K562 (cell line): ENCODE data around the gene GTF3C6. TPM values are rescaled to one million over a fixed set of nuclear protein-coding genes. Genes with fewer than 3 reads are reported as not detected.
A peak's percentile ranks its signal among the peaks of the same experiment; 100 is the strongest.

Experiments used
- ATAC-seq: fragments of 200-7000 bp; cut with Tn5 transposase; 3 replicates; pipeline ENCODE4 v1.9.1; 2020; ENCODE audit warnings: moderate library complexity
- BruUV-seq: library from RNA; stranded (reverse); fragments of 400-500 nt; replicated peaks from 2 replicates; lab custom pipeline; 2021; lab: Mats Ljungman, UMichigan
- CTCF ChIA-PET: fragments of 300-600 bp; formaldehyde crosslinking; extraction: SDS; loops from one replicate; lab custom pipeline; 2021; ENCODE audit warnings: low intra/inter-chr PET ratio; lab: Yijun Ruan, JAX
- POLR2A ChIA-PET: fragments of 300-600, 350-650 bp; sonication (Branson Sonifier 250); formaldehyde crosslinking; extraction: SDS; loops from one replicate; lab custom pipeline; 2021; ENCODE audit warnings: antibody characterized with exemption, inconsistent platforms; lab: Yijun Ruan, JAX
- DNase-seq, 4 experiments: peaks; one replicate each; pipeline versions ENCODE4 v3.0.0 to v3.0.0-alpha.2; 2011 to 2018; ENCODE audit warnings: low spot score in 3 of 4, mixed read lengths in 3 of 4; ENCODE audit errors: extremely low read depth in 1 of 4
- FAIRE-seq: peaks from 2 replicates; lab custom pipeline; 2011; peaks lifted over from hg19 to GRCh38; lab: Jason Lieb, UNC
- H2AFZ ChIP-seq: 2 replicates; pipeline ENCODE4 v1.6.0; 2011; ENCODE audit warnings: low read depth, low read length, control low read depth, inconsistent platforms
- H3K27ac ChIP-seq: fragments of 200-600 bp; 3 replicates; pipeline ENCODE4 v1.8.0; 2011; ENCODE audit warnings: low read depth, mild to moderate bottlenecking, control low read depth, inconsistent platforms, low read length, moderate library complexity, mixed read lengths; ENCODE audit errors: extremely low read depth
- H3K27me3 ChIP-seq, 2 experiments: fragments of 300-600 bp in 1 of 2; 2 replicates in 1 of 2; 3 replicates in 1 of 2; pipeline versions ENCODE4 v1.6.0 to v1.8.0; 2011; ENCODE audit warnings: inconsistent platforms in 2 of 2, low read length in 2 of 2, mild to moderate bottlenecking in 1 of 2, mixed read lengths in 1 of 2, moderate library complexity in 1 of 2; ENCODE audit not compliant: control insufficient read depth in 2 of 2, insufficient read depth in 2 of 2
- H3K36me3 ChIP-seq: fragments of 300-600 bp; 3 replicates; pipeline ENCODE4 v1.8.0; 2011; ENCODE audit warnings: mild to moderate bottlenecking, low read length, inconsistent platforms; ENCODE audit not compliant: control insufficient read depth, insufficient read depth
- H3K4me1 ChIP-seq, 2 experiments: fragments of 200-600 bp in 1 of 2; replicated peaks in 1 of 2; 2 replicates in 1 of 2; 3 replicates in 1 of 2; pipeline versions ENCODE4 v1.5.1 to v1.8.0; 2011; ENCODE audit warnings: inconsistent platforms in 2 of 2, low read length in 2 of 2, mild to moderate bottlenecking in 1 of 2, mixed read lengths in 1 of 2, moderate library complexity in 1 of 2; ENCODE audit not compliant: control insufficient read depth in 2 of 2, insufficient read depth in 2 of 2
- H3K4me2 ChIP-seq: 2 replicates; pipeline ENCODE4 v1.6.1; 2011; ENCODE audit warnings: low read length, control low read depth, inconsistent platforms, mixed read lengths; ENCODE audit not compliant: insufficient read depth
- H3K4me3 ChIP-seq: fragments of 200-600 bp; sonication (generic), shearing (Covaris generic); 2 replicates; pipeline ENCODE4 v1.5.1; 2016; ENCODE audit warnings: control low read depth, inconsistent platforms
- H3K79me2 ChIP-seq: fragments of 200-600 bp; 3 replicates; pipeline ENCODE4 v1.8.0; 2011; ENCODE audit warnings: low read length, inconsistent platforms; ENCODE audit not compliant: control insufficient read depth, insufficient read depth
- H3K9ac ChIP-seq, 2 experiments: 2 replicates each; pipeline versions ENCODE4 v1.6.0 to v1.6.1; 2011; ENCODE audit warnings: low read depth in 2 of 2, low read length in 2 of 2, control low read depth in 1 of 2, inconsistent platforms in 1 of 2, mild to moderate bottlenecking in 1 of 2, mixed read lengths in 1 of 2; ENCODE audit not compliant: insufficient read depth in 1 of 2
- H3K9me1 ChIP-seq: one replicate; pipeline ENCODE4 v1.6.0; 2011; ENCODE audit warnings: inconsistent platforms, mild to moderate bottlenecking, low read length, moderate library complexity; ENCODE audit not compliant: control insufficient read depth, insufficient read depth
- H3K9me3 ChIP-seq: replicated peaks from 2 replicates; pipeline ENCODE4 v1.5.1; 2011; ENCODE audit warnings: low read depth, low read length, inconsistent platforms; ENCODE audit not compliant: control insufficient read depth, insufficient read depth
- H4K20me1 ChIP-seq: replicated peaks from 2 replicates; pipeline ENCODE4 v1.6.1; 2011; ENCODE audit warnings: low read length, inconsistent platforms, mixed read lengths; ENCODE audit not compliant: control insufficient read depth, insufficient read depth
- CTCF ChIP-seq, 3 experiments: IDR thresholded peaks in 2 of 3; conservative IDR thresholded peaks in 1 of 3; 2 replicates each; pipeline ENCODE4 v1.5.1; 2011 to 2012; ENCODE audit warnings: low read length in 3 of 3, mild to moderate bottlenecking in 3 of 3, control low read depth in 2 of 3, improper control_type of control experiment in 1 of 3, inconsistent platforms in 1 of 3, low read depth in 1 of 3, mixed read lengths in 1 of 3, moderate library complexity in 1 of 3; ENCODE audit not compliant: insufficient read depth in 2 of 3
- KDM5B ChIP-seq: fragments of 200-600 bp; sonication (generic); IDR thresholded peaks from 2 replicates; pipeline ENCODE4 v1.6.1; 2012; ENCODE audit warnings: low read depth, mild to moderate bottlenecking, moderate library complexity, low read length, control low read depth, inconsistent platforms; ENCODE audit not compliant: insufficient replicate concordance
- NFIX ChIP-seq: fragments of 250-450 bp; sonication (Bioruptor Pico); IDR thresholded peaks from 2 replicates; pipeline ENCODE4 v1.4.0; 2020; ENCODE audit warnings: low read depth, mild to moderate bottlenecking, moderate library complexity
- SMC3 ChIP-seq: conservative IDR thresholded peaks from 2 replicates; pipeline ENCODE4 v1.6.1; 2011; ENCODE audit warnings: low read depth, low read length, improper control_type of control experiment; ENCODE audit not compliant: insufficient read depth
- ZNF121 ChIP-seq: sonication (generic); formaldehyde crosslinking; conservative IDR thresholded peaks from 2 replicates; pipeline ENCODE4 v1.8.0; 2022; ENCODE audit warnings: missing genetic modification reagents
- ZNF324 ChIP-seq: fragments of 250-450 bp; sonication (Bioruptor Pico); IDR thresholded peaks from 2 replicates; pipeline ENCODE4 v1.4.0; 2020; ENCODE audit warnings: mild to moderate bottlenecking
- ZNF384 ChIP-seq: IDR thresholded peaks from 2 replicates; pipeline ENCODE4 v1.6.1; 2012; ENCODE audit warnings: low read depth, low read length, improper control_type of control experiment
- in situ Hi-C: fragments of 300-500 bp; cut with MboI; formaldehyde crosslinking; loops from 4 replicates; pipeline ENCODE4 v1.15.0; 2018; ENCODE audit warnings: inconsistent platforms, mixed read lengths
- intact Hi-C: fragments of 100-400 bp; cut with micrococcal nuclease; formaldehyde crosslinking; loops from 2 replicates; pipeline ENCODE4 v1.14.2; 2022
- polyA plus RNA-seq, 8 experiments: library from polyadenylated mRNA; depleted of rRNA in 4 of 8; stranded (reverse) in 5 of 8; unstranded in 3 of 8; fragments of >200 nt; fragmentation: Nextera tagmentation in 2 of 8; fragmentation: Illumina TruSeq in 1 of 8; extraction: Ambion mirVana in 2 of 8; extraction: Trizol in 1 of 8; gene quantifications; 2 replicates each; pipeline versions ENCODE4 v1.2.1 to v1.2.3, GENCODE V29; 2011 to 2014; ENCODE audit warnings: inconsistent platforms in 1 of 8, missing spikeins in 1 of 8
- total RNA-seq, 7 experiments: library from RNA; depleted of rRNA in 6 of 7; stranded (reverse); fragments of >200 nt in 6 of 7; fragmentation: Illumina TruSeq in 2 of 7; extraction: Trizol in 2 of 7; gene quantifications; 2 replicates each; pipeline versions ENCODE4 v1.2.1 to v1.2.3, GENCODE V29; 2011 to 2021; ENCODE audit warnings: low replicate concordance in 1 of 7

GTF3C6 gene
- total and polyA plus RNA-seq, 9 of the 15 experiments (the other 6 are each of a cell fraction or from before 2014, with no cell fraction given) = 37.6 to 140 (median 111) TPM

DNA sequence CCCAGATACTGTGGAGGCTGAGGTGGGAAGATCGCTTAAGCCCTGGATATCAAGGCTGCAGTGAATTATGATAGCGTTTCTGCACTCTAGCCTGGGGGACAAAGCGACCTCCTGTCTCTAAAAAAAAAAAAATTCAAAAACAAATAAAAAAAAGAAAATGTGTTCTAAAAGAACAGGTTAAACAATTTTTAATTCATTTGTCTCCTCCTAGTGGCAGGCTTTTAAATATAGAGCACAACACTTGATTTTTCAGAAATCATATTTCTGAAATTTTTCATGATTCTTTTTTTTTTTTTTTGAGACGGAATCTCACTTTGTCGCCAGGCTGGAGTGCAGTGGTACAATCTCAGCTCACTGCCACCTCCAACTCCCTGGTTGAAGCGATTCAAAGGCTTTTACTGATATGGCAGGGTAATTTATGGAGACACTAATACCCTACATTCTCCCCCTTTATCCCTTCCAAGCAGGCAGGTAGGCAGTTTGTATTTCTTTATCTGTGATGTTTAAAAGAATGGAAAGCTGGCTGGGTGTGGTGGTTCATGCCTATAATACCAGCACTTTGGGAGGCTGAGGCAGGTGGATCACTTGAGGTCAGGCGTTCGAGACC, 8.7 kb upstream of the GTF3C6 start (continued):
- TF ChIP-seq CTCF (IDR thresholded peaks at IDR 0.05 in 2 of 3, conservative IDR thresholded peaks at IDR 0.05 in 1 of 3; ENCODE audit: insufficient read depth in 2 of 3, low read depth in 1 of 3, low read length in 3 of 3) = peak; percentile 46 to 76 (median 57); a peak in 5 of 6 replicates
- TF ChIP-seq KDM5B = no peak
- 0 out of 2 replicates have a peak, but pooled peaks have one; percentile 64 for TF ChIP-seq ZNF384
- TF ChIP-seq NFIX (CRISPR knock-in tag) = no peak
- TF ChIP-seq SMC3 = no peak

DNA sequence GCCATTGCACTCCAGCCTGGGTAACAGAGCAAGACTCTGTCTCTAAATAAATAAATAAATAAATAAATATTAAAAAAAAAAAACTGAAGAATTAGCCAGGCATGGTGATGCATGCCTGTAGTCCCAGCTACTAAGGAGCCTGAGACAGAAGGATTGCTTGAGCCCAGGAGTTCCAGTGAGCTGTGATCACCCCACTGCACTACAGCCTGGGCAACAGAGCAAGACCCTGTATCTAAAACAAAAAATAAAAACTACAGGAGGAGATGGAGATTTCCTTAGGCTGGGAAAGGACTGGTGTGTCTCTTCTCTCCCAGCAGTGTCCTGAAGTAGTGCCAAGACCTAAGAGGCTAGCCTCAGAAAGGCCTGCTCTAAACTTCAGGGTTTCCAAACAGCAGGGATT, 8.1 kb upstream of the GTF3C6 start:
- FAIRE-seq (no peak), DNase-seq (no peak), ATAC-seq (no peak)
- in situ Hi-C loops = loop anchor here (5.0 kb wide), 1 partner anchor 273 kb away; no protein-coding TSS in a partner anchor
- H3K9ac ChIP-seq = no peak overlapping the region
- H3K27ac ChIP-seq = no peak overlapping the region
- H3K4me2 ChIP-seq = no peak overlapping the region
- no peak overlapping the region for H3K4me3 ChIP-seq
- no peaks in the 10 kb centered on the region for H3K27me3 ChIP-seq
- ChIA-PET POLR2A (interaction anchor here (0.6 to 0.8 kb wide), 4 partner anchors 9 to 320 kb away, joined by 3 to 4 read pairs (median 4); partner anchors contain the start of gene GTF3C6), CTCF (interaction anchor here (0.6 to 1.6 kb wide), 4 partner anchors 256 to 423 kb away, joined by 3 to 22 read pairs (median 10); no protein-coding TSS in a partner anchor)
- H3K9me3 ChIP-seq = no peaks in the 10 kb centered on the region
- no peak overlapping the region for H2AFZ ChIP-seq
- no peaks in the 10 kb centered on the region for H3K36me3 ChIP-seq
- H3K9me1 ChIP-seq = no peaks in the 10 kb centered on the region
- no peaks in the 10 kb centered on the region for H3K79me2 ChIP-seq
- no peaks in the 10 kb centered on the region; a peak in 1 of 5 replicates for H3K4me1 ChIP-seq
- intact Hi-C loops = no loop called here
- no peaks in the 10 kb centered on the region for H4K20me1 ChIP-seq
- TF ChIP-seq ZNF324 = no peak
- peak; percentile 77 for TF ChIP-seq ZNF121 (CRISPR knock-in tag)
- no TSS peak for BruUV-seq
